CD14-positive monocyte (primary cell): Measurements from ENCODE around the gene MYL12B. TPM values are rescaled to one million over a fixed set of nuclear protein-coding genes. Genes with fewer than 3 reads are reported as not detected.

Experiments
- DNase-seq, 3 donors: peaks; one replicate each; pipeline ENCODE4 v3.0.0-alpha.2; 2011 to 2022
- H2AFZ ChIP-seq: 2 replicates; pipeline ENCODE4 v1.6.0; 2012; ENCODE audit warnings: mild to moderate bottlenecking, low read depth, low read length, inconsistent platforms; ENCODE audit not compliant: insufficient read depth, poor library complexity, severe bottlenecking
- H3K27ac ChIP-seq, 2 donors: 1 replicate in 1 of 2; 2 replicates in 1 of 2; pipeline ENCODE4 v1.5.1; 2012 to 2013; ENCODE audit warnings: low read length in 2 of 2, control low read depth in 1 of 2, inconsistent platforms in 1 of 2, low read depth in 1 of 2, mild to moderate bottlenecking in 1 of 2
- H3K27me3 ChIP-seq, 2 donors: one replicate each; pipeline versions ENCODE4 v1.6.0 to v1.6.1; 2011 to 2013; ENCODE audit warnings: low read length in 2 of 2; ENCODE audit not compliant: control insufficient read depth in 2 of 2, insufficient read depth in 2 of 2
- H3K36me3 ChIP-seq, 2 donors: replicated peaks in 1 of 2; 1 replicate in 1 of 2; 2 replicates in 1 of 2; pipeline versions ENCODE4 v1.5.1 to v1.6.1; 2012 to 2013; ENCODE audit warnings: low read length in 2 of 2, control low read depth in 1 of 2, inconsistent platforms in 1 of 2, mild to moderate bottlenecking in 1 of 2; ENCODE audit not compliant: insufficient read depth in 2 of 2, control insufficient read depth in 1 of 2
- H3K4me1 ChIP-seq, 2 donors: 1 replicate in 1 of 2; 2 replicates in 1 of 2; pipeline versions ENCODE4 v1.5.1 to v1.6.1; 2012 to 2013; ENCODE audit warnings: low read length in 2 of 2, control low read depth in 1 of 2, inconsistent platforms in 1 of 2, mild to moderate bottlenecking in 1 of 2, moderate library complexity in 1 of 2; ENCODE audit not compliant: insufficient read depth in 2 of 2, control insufficient read depth in 1 of 2
- H3K4me2 ChIP-seq: replicated peaks from 2 replicates; pipeline ENCODE3; 2012; ENCODE audit warnings: low read length, moderate library complexity, mild to moderate bottlenecking; ENCODE audit not compliant: poor library complexity, severe bottlenecking; ENCODE audit errors: extremely low read depth
- H3K4me3 ChIP-seq, 3 experiments: fragments of 200-600 bp in 1 of 3; sonication (generic) in 1 of 3; replicated peaks in 1 of 3; 1 replicate in 2 of 3; 2 replicates in 1 of 3; pipeline ENCODE4 v1.5.1; 2011 to 2013; ENCODE audit warnings: low read length in 3 of 3, mild to moderate bottlenecking in 3 of 3, control low read depth in 2 of 3, low read depth in 2 of 3, inconsistent platforms in 1 of 3, moderate library complexity in 1 of 3
- H3K79me2 ChIP-seq: 2 replicates; pipeline ENCODE4 v1.6.0; 2012; ENCODE audit warnings: mild to moderate bottlenecking, control low read depth, inconsistent platforms, low read length, moderate library complexity; ENCODE audit not compliant: insufficient read depth
- H3K9ac ChIP-seq: 2 replicates; pipeline ENCODE4 v1.6.0; 2017; ENCODE audit warnings: low read length, mild to moderate bottlenecking; ENCODE audit not compliant: insufficient read depth, poor library complexity, severe bottlenecking
- H3K9me3 ChIP-seq, 2 donors: replicated peaks in 1 of 2; 1 replicate in 1 of 2; 2 replicates in 1 of 2; pipeline versions ENCODE4 v1.5.1 to v1.6.1; 2012 to 2013; ENCODE audit warnings: low read length in 2 of 2, control low read depth in 1 of 2; ENCODE audit not compliant: control insufficient read depth in 1 of 2, insufficient read depth in 1 of 2
- H4K20me1 ChIP-seq: 2 replicates; pipeline ENCODE4 v1.6.0; 2012; ENCODE audit warnings: mild to moderate bottlenecking, low read length, control low read depth, moderate library complexity; ENCODE audit not compliant: insufficient read depth
- H3K27ac Mint-ChIP-seq, 7 donors: one replicate each; pipeline ENCODE4 v1.8.0; 2020; ENCODE audit warnings: mild to moderate bottlenecking in 7 of 7, mixed read lengths in 7 of 7, moderate library complexity in 6 of 7, inconsistent platforms in 2 of 7
- H3K27me3 Mint-ChIP-seq, 3 donors: one replicate each; pipeline ENCODE4 v1.8.0; 2021 to 2022; ENCODE audit warnings: low read depth in 3 of 3, mild to moderate bottlenecking in 3 of 3, mixed read lengths in 3 of 3, moderate library complexity in 3 of 3, inconsistent platforms in 1 of 3
- H3K36me3 Mint-ChIP-seq, 2 donors: one replicate each; pipeline ENCODE4 v1.8.0; 2020; ENCODE audit warnings: mixed read lengths in 2 of 2, inconsistent platforms in 1 of 2, mild to moderate bottlenecking in 1 of 2
- H3K4me1 Mint-ChIP-seq: one replicate; pipeline ENCODE4 v1.8.0; 2020; ENCODE audit warnings: mild to moderate bottlenecking, mixed read lengths
- H3K4me3 Mint-ChIP-seq, 2 donors: one replicate each; pipeline ENCODE4 v1.8.0; 2020; ENCODE audit warnings: mild to moderate bottlenecking in 2 of 2, mixed read lengths in 2 of 2, moderate library complexity in 1 of 2
- H3K9me3 Mint-ChIP-seq, 7 donors: one replicate each; pipeline ENCODE4 v1.8.0; 2020 to 2022; ENCODE audit warnings: mixed read lengths in 7 of 7, mild to moderate bottlenecking in 6 of 7, moderate library complexity in 6 of 7, inconsistent platforms in 2 of 7
- WGBS: methylation state at CpG from one replicate; pipeline ENCODE4 v1.1.5; 2013; ENCODE audit warnings: missing lambda C conversion rate; ENCODE audit not compliant: insufficient coverage; 5-methylcytosine and 5-hydroxymethylcytosine counted together
- intact Hi-C, 2 donors: fragments of 100-400 bp; cut with micrococcal nuclease; formaldehyde crosslinking; loops; one replicate each; pipeline versions ENCODE4 v1.15.0 to v1.15.1; 2023
- polyA plus RNA-seq, 3 donors: library from polyadenylated mRNA; depleted of rRNA in 1 of 3; unstranded in 2 of 3; stranded (reverse) in 1 of 3; fragments of 300-500 nt in 2 of 3; fragments of >200 nt in 1 of 3; fragmentation: Illumina TruSeq in 2 of 3; gene quantifications; 1 replicate in 2 of 3; 2 replicates in 1 of 3; pipeline ENCODE4 v1.2.3, GENCODE V29; 2012 to 2021
- TF ChIP-seq, protein P1 (sequence below): fragments of 200-600 bp; IDR thresholded peaks from one replicate; pipeline ENCODE4 v1.8.0; 2022; ENCODE audit warnings: antibody characterized with exemption, mild to moderate bottlenecking

MYL12B gene
- polyA plus RNA-seq, 3 donors, result 295 to 814 (median 727) TPM

DNA sequence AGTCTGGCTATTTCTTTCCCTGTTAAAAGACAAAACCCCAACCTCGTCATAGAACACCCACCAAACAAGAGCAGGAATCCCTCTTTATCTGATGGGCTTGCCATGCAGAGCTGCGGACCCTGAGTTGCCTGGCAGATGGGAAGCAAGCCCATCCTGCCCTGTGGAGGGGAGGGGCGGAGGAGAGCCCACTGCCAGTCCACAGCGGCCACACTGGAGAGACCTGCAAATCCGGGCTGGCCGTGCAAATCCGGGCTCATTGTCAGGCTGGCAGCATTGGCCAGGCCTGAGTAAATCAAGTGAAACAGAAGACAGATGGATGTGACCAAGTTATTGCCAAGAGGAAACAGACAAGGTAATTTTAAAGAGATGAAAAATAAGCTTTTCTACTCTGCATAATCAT is 22.0 kb downstream of the MYL12B start:
- H4K20me1 ChIP-seq, result peaks cover 3% of the 10 kb centered on the region
- H3K4me2 ChIP-seq, result no peak overlapping the region
- peaks cover 16 to 28% (median 23%) of the 10 kb centered on the region in 7 donors for H3K9me3 Mint-ChIP-seq
- H3K9me3 ChIP-seq, result peaks cover 10 to 14% of the 10 kb centered on the region in 2 donors
- H3K9ac ChIP-seq, result no peak overlapping the region
- H3K36me3 Mint-ChIP-seq, result peaks cover 5% of the 10 kb centered on the region in 2 donors
- intact Hi-C loops, result loop anchor here in 1 of 2 donors (10.0 kb wide), 2 partner anchors 171 to 591 kb away; partner anchors contain the start of gene TGIF1
- H3K27ac ChIP-seq, result no peak overlapping the region
- H3K4me3 ChIP-seq, result no peak overlapping the region
- H3K79me2 ChIP-seq, result no peaks in the 10 kb centered on the region
- peaks cover 0 to 4% (median 0%) of the 10 kb centered on the region in 3 donors for H3K27me3 Mint-ChIP-seq
- TF ChIP-seq, protein P1, sequence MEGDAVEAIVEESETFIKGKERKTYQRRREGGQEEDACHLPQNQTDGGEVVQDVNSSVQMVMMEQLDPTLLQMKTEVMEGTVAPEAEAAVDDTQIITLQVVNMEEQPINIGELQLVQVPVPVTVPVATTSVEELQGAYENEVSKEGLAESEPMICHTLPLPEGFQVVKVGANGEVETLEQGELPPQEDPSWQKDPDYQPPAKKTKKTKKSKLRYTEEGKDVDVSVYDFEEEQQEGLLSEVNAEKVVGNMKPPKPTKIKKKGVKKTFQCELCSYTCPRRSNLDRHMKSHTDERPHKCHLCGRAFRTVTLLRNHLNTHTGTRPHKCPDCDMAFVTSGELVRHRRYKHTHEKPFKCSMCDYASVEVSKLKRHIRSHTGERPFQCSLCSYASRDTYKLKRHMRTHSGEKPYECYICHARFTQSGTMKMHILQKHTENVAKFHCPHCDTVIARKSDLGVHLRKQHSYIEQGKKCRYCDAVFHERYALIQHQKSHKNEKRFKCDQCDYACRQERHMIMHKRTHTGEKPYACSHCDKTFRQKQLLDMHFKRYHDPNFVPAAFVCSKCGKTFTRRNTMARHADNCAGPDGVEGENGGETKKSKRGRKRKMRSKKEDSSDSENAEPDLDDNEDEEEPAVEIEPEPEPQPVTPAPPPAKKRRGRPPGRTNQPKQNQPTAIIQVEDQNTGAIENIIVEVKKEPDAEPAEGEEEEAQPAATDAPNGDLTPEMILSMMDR, result no peak
- H3K36me3 ChIP-seq, result no peaks in the 10 kb centered on the region
- DNase-seq, result no peak
- H3K27me3 ChIP-seq, result no peaks in the 10 kb centered on the region
- peak overlapping the region in 2 of 7 donors; percentile 2 to 36 for H3K27ac Mint-ChIP-seq
- WGBS, result 92% methylated on average over 6 of the region's 7 CpGs
- peaks cover 19% of the 10 kb centered on the region for H3K4me1 Mint-ChIP-seq
- H3K4me3 Mint-ChIP-seq, result no peak overlapping the region
- H2AFZ ChIP-seq, result no peak overlapping the region
- H3K4me1 ChIP-seq, result peaks cover 10 to 12% of the 10 kb centered on the region in 2 donors

DNA sequence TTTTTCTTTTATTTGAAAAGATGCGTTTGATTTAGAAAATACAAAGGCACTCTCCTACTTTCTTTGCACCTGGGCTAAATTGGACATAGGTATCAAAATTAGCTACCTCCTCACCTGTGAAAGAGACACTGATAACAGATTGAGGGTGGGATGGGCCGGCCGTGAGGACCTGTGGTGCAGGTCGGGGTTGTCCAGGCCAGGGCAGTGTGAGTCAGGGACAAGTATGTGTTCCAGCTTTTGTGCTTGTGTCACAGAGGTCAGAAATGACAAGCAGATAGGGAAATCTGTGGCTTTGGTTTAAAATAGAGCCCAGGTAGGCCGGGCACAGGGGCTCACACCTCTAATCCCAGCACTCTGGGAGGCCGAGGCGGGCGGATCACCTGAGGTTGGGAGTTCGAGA is 22.6 kb downstream of the MYL12B start:
- peaks cover 16 to 28% (median 23%) of the 10 kb centered on the region in 7 donors for H3K9me3 Mint-ChIP-seq
- Histone ChIP-seq H3K36me3 (no peaks in the 10 kb centered on the region), H3K4me3 (no peak overlapping the region), H3K79me2 (no peaks in the 10 kb centered on the region), H3K27me3 (no peaks in the 10 kb centered on the region), H2AFZ (no peak overlapping the region), H4K20me1 (peaks cover 1% of the 10 kb centered on the region), H3K9me3 (peaks cover 10 to 14% of the 10 kb centered on the region in 2 donors), H3K9ac (no peak overlapping the region), H3K4me1 (peaks cover 4 to 10% of the 10 kb centered on the region in 2 donors), H3K4me2 (no peak overlapping the region), H3K27ac (no peak overlapping the region)
- 90% methylated on average over 2 of the region's 9 CpGs for WGBS
- no peak for DNase-seq
- intact Hi-C loops, result loop anchor here in 1 of 2 donors (10.0 kb wide), 2 partner anchors 170 to 590 kb away; partner anchors contain the start of gene TGIF1
- H3K27me3 Mint-ChIP-seq, result peaks cover 0 to 4% (median 0%) of the 10 kb centered on the region in 3 donors
- peaks cover 18% of the 10 kb centered on the region for H3K4me1 Mint-ChIP-seq
- no peak overlapping the region for H3K4me3 Mint-ChIP-seq
- H3K27ac Mint-ChIP-seq, result no peak overlapping the region
- TF ChIP-seq, protein P1, result no peak
- H3K36me3 Mint-ChIP-seq, result peaks cover 4 to 5% of the 10 kb centered on the region in 2 donors
